ENCODE data around the gene PABPN1L. TPM values are rescaled to one million over a fixed set of nuclear protein-coding genes. Genes with fewer than 3 reads are reported as not detected.

Gene PABPN1L
- total RNA-seq, 1 donor = not detected

- no peak for TF ChIP-seq CTCF (IDR thresholded peaks at IDR 0.05; ENCODE audit: insufficient read depth, low read length)
- DNase-seq (ENCODE audit: low read depth) = no peak
- no peak overlapping the region for H3K4me3 ChIP-seq (ENCODE audit: low read depth, low read length)
These were observed 12.7 kb upstream of the PABPN1L start for GRCh38 chr16:88878967-88879787.

- H3K4me3 ChIP-seq (ENCODE audit: low read depth, low read length) = no peak overlapping the region
- no peak for DNase-seq (ENCODE audit: low read depth)
- TF ChIP-seq CTCF (IDR thresholded peaks at IDR 0.05; ENCODE audit: insufficient read depth, low read length) = no peak
These were observed 11.9 kb upstream of the PABPN1L start for GRCh38 chr16:88878356-88878755.

GRCh38 chr16:88877564-88878289 lies 11.3 kb upstream of the PABPN1L start:
- no peak overlapping the region for H3K4me3 ChIP-seq (ENCODE audit: low read depth, low read length)
- TF ChIP-seq CTCF (IDR thresholded peaks at IDR 0.05; ENCODE audit: insufficient read depth, low read length) = no peak
- no peak for DNase-seq (ENCODE audit: low read depth)

- H3K4me3 ChIP-seq (ENCODE audit: low read depth, low read length) = no peak overlapping the region
- no peak for DNase-seq (ENCODE audit: low read depth)
- no peak for TF ChIP-seq CTCF (IDR thresholded peaks at IDR 0.05; ENCODE audit: insufficient read depth, low read length)
These were observed 10.6 kb upstream of the PABPN1L start for GRCh38 chr16:88876942-88877526.

- H3K4me3 ChIP-seq (ENCODE audit: low read depth, low read length) = no peak overlapping the region
- no peak for DNase-seq (ENCODE audit: low read depth)
- TF ChIP-seq CTCF (IDR thresholded peaks at IDR 0.05; ENCODE audit: insufficient read depth, low read length) = no peak
These were observed 9.3 kb upstream of the PABPN1L start for GRCh38 chr16:88875703-88876234.

- no peak for DNase-seq (ENCODE audit: low read depth)
- TF ChIP-seq CTCF (IDR thresholded peaks at IDR 0.05; ENCODE audit: insufficient read depth, low read length) = no peak
- H3K4me3 ChIP-seq (ENCODE audit: low read depth, low read length) = no peak overlapping the region
These were observed 8.6 kb upstream of the PABPN1L start for GRCh38 chr16:88874938-88875599.

All from fibroblast of the aortic adventitia (primary cell).